ENCODE results near the gene KCNJ6.

DNA sequence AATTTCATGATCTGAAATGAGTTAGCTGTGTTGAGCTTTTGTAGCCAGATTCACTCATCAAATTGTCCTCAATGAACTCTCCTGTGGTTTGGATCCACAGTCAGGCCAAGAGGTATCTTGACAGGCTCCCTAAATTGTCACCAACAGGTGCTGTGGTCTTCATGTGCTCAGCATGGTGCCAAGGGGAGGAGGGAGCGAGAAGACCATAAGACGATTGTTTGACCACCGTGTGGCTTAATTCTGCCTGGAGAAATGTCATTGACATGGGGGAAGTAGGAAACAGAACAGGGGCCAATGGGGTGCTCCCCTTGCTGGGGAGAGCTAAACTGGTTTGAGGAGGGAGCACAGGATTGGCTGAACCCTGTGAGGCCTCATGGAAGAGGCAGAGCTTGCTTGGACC, 219.3 kb downstream of the KCNJ6 start:
- TF ChIP-seq EZH2 (IDR thresholded peaks at IDR 0.05) (no peak), EZH2phosphoT487 (IDR thresholded peaks at IDR 0.05) (no peak)
